ENCODE data around the gene RYR3. TPM values are rescaled to one million over a fixed set of nuclear protein-coding genes. Genes with fewer than 3 reads are reported as not detected.

RYR3 gene
- total and polyA plus RNA-seq, 7 donors: 2.5 to 159 (median 24.0) TPM

DNA sequence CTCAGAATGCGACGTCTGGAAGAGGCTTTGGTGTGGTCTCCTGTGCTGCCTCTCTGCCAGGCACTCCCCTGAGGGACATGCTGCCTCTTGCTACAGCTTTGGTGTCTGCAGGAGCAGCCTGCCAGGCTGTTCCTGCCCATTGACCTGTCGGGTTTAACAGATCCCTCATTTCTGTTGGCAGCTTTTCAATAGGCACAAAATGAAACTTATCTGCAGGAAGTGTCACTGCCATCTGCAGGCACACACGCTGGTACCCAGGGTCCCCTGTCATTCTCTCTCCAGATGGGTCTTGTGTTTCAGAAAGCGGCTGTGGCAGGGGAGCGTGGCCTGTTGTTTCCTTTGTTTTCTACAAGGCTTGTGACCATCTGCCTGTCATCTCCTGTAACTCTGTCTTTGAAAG, 329.2 kb downstream of the RYR3 start:
- ATAC-seq: peak in 3 of 4 donors; percentile 18 to 40 (median 33)
- WGBS, 3 donors: 28 to 54% (median 34%) methylated on average over 6 of the region's 6 CpGs
- no peaks in the 10 kb centered on the region for H3K27me3 ChIP-seq (ENCODE audit: insufficient read depth in 3 of 3, low read length in 2 of 3)
- TF ChIP-seq, protein P1, sequence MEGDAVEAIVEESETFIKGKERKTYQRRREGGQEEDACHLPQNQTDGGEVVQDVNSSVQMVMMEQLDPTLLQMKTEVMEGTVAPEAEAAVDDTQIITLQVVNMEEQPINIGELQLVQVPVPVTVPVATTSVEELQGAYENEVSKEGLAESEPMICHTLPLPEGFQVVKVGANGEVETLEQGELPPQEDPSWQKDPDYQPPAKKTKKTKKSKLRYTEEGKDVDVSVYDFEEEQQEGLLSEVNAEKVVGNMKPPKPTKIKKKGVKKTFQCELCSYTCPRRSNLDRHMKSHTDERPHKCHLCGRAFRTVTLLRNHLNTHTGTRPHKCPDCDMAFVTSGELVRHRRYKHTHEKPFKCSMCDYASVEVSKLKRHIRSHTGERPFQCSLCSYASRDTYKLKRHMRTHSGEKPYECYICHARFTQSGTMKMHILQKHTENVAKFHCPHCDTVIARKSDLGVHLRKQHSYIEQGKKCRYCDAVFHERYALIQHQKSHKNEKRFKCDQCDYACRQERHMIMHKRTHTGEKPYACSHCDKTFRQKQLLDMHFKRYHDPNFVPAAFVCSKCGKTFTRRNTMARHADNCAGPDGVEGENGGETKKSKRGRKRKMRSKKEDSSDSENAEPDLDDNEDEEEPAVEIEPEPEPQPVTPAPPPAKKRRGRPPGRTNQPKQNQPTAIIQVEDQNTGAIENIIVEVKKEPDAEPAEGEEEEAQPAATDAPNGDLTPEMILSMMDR (IDR thresholded peaks at IDR 0.05): no peak
- H3K4me1 ChIP-seq: peaks cover 3% of the 10 kb centered on the region
- no peak for DNase-seq
- H3K9me3 ChIP-seq: no peaks in the 10 kb centered on the region
- intact Hi-C loops (cut with DNase I): no loop called here
- no peak overlapping the region for H3K27ac ChIP-seq
- peaks cover 0 to 20% of the 10 kb centered on the region in 2 donors for H3K36me3 ChIP-seq (ENCODE audit: insufficient read depth in 1 of 2, low read depth in 1 of 2)
- H3K4me3 ChIP-seq: no peak overlapping the region

DNA sequence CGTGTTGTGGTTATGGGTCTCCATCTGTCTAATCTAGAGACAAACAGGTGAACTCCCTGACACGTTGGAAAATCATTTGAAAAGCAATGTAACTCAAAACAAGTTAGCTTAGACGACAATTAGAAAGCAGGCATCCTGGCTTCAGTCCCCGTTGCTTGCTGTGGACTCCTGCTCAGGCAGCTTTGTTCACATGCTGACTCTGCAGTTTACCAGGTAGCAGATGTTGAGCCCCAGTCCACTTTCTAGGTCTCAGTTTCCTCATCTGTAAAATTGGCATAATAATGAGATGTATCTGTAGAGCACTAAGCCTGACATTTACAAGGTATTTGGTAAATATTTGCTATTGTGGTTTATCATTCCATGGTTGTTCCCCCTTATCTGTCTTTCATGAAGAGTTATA, 330.3 kb downstream of the RYR3 start:
- TF ChIP-seq, protein P1 (IDR thresholded peaks at IDR 0.05): no peak
- DNase-seq (no peak), ATAC-seq (no peak)
- intact Hi-C loops (cut with DNase I): no loop called here
- Histone ChIP-seq H3K27me3 (ENCODE audit: insufficient read depth in 3 of 3, low read length in 2 of 3) (no peaks in the 10 kb centered on the region), H3K9me3 (no peaks in the 10 kb centered on the region), H3K36me3 (ENCODE audit: insufficient read depth in 1 of 2, low read depth in 1 of 2) (peaks cover 0 to 9% of the 10 kb centered on the region in 2 donors), H3K27ac (no peak overlapping the region), H3K4me1 (peaks cover 3% of the 10 kb centered on the region), H3K4me3 (no peak overlapping the region)
- 78 to 86% (median 81%) methylated on average over 4 of the region's 4 CpGs for WGBS, 3 donors

DNA sequence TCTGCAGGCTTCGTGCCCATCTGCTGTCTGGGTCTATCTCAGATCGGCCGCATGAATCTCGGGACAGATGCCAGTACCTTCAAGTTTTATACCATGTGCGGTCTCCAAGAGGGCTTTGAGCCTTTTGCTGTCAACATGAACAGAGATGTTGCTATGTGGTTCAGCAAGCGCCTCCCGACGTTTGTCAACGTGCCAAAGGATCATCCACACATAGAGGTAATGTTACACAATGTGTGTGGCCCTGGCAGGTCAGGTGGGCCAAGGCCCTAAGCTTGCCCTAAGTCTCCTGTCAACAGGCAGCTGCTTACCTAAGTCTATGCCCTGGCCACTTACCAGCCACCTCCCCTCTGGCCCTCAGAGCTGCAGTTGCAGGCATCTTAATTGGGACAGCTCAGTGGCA, 333.5 kb downstream of the RYR3 start:
- 54 to 73% (median 72%) methylated on average over 9 of the region's 9 CpGs for WGBS, 3 donors
- DNase-seq: peak; percentile 55 to 59
- H3K27me3 ChIP-seq (ENCODE audit: insufficient read depth in 3 of 3, low read length in 2 of 3): no peaks in the 10 kb centered on the region

DNA sequence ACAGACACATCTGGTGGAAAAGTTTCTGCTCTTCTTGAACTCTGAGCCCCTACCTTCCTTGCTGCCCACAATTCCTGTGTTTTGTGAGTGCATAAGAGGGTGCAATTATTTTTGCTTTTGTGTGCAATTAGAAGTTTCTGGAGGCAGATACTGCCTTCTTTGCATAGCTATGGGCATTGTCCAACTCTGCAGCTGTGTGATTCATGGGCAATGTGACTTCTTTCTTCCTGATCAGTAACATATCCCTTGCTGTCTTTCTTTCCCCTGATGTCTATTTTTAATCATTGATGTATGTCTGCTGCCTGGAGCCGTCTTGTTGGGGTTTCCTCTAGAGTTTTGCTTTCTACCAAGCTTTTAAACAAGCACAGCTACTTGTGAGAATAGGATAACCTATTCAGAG, 336.0 kb downstream of the RYR3 start:
- ATAC-seq (peak in 2 of 4 donors; percentile 49 to 59), DNase-seq (no peak)
- Histone ChIP-seq H3K36me3 (ENCODE audit: insufficient read depth in 1 of 2, low read depth in 1 of 2) (no peaks in the 10 kb centered on the region), H3K9me3 (no peaks in the 10 kb centered on the region), H3K27ac (no peak overlapping the region), H3K4me3 (no peak overlapping the region), H3K4me1 (peaks cover 4% of the 10 kb centered on the region), H3K27me3 (ENCODE audit: insufficient read depth in 3 of 3, low read length in 2 of 3) (no peaks in the 10 kb centered on the region)
- TF ChIP-seq, protein P1 (IDR thresholded peaks at IDR 0.05): no peak
- WGBS, 3 donors: 28 to 50% (median 31%) methylated on average over 1 of the region's 1 CpG
- intact Hi-C loops (cut with DNase I): no loop called here

More for the DNA sequence above, 333.5 kb downstream of the RYR3 start:
- H3K4me1 ChIP-seq: peaks cover under 1% of the 10 kb centered on the region
- no peak overlapping the region for H3K27ac ChIP-seq
- peak; percentile 59 to 94 (median 82) for ATAC-seq
- no peak overlapping the region for H3K4me3 ChIP-seq
- intact Hi-C loops (cut with DNase I): no loop called here
- H3K9me3 ChIP-seq: no peaks in the 10 kb centered on the region
- TF ChIP-seq, protein P1 (IDR thresholded peaks at IDR 0.05): no peak
- H3K36me3 ChIP-seq (ENCODE audit: insufficient read depth in 1 of 2, low read depth in 1 of 2): no peaks in the 10 kb centered on the region

All from psoas muscle (tissue), 8 donors.